GM21360 (cell line): ENCODE measurements around the gene MKLN1.
"Not testable (repeated sequence)": the region's sequence is repeated elsewhere in the genome, so short reads cannot be mapped to it uniquely, and the experiment has no call there.

ENCODE experiments used
- ATAC-seq: cut with Tn5 transposase; IDR thresholded peaks from one replicate; pipeline ENCODE4 v1.9.1; 2021; ENCODE audit warnings: mild to moderate bottlenecking, moderate library complexity; ENCODE audit not compliant: unreplicated experiment

Gene MKLN1

GRCh38 chr7:131497454-131497853 is 169.8 kb downstream of the MKLN1 start:
- ATAC-seq: no peak

- ATAC-seq: no peak
Observed at GRCh38 chr7:131498237-131498885, 170.7 kb downstream of the MKLN1 start.

GRCh38 chr7:131499801-131500200 is 172.1 kb downstream of the MKLN1 start:
- ATAC-seq: no peak

GRCh38 chr7:131500357-131500756 is 172.7 kb downstream of the MKLN1 start:
- ATAC-seq: no peak

- peak; percentile 52 for ATAC-seq
Observed at GRCh38 chr7:131501422-131501821, 173.7 kb downstream of the MKLN1 start.

GRCh38 chr7:131501930-131502685 is 174.4 kb downstream of the MKLN1 start:
- no peak for ATAC-seq

- ATAC-seq: no peak
Observed at GRCh38 chr7:131502810-131503508, 175.3 kb downstream of the MKLN1 start.

- ATAC-seq: no peak
Observed at GRCh38 chr7:131503639-131504038, 176.0 kb downstream of the MKLN1 start.

GRCh38 chr7:131504157-131504899 is 176.7 kb downstream of the MKLN1 start:
- ATAC-seq: no peak

- ATAC-seq: not testable (repeated sequence)
Observed at GRCh38 chr7:131505037-131505620, 177.5 kb downstream of the MKLN1 start.

GRCh38 chr7:131505636-131506557 is 178.2 kb downstream of the MKLN1 start:
- ATAC-seq: no peak

GRCh38 chr7:131506597-131506996 is 178.9 kb downstream of the MKLN1 start:
- ATAC-seq: no peak

GRCh38 chr7:131507592-131508331 is 180.1 kb downstream of the MKLN1 start:
- ATAC-seq: peak; percentile 46

GRCh38 chr7:131508754-131509486 is 181.2 kb downstream of the MKLN1 start:
- ATAC-seq: no peak

- ATAC-seq: no peak
Observed at GRCh38 chr7:131509781-131510180, 182.1 kb downstream of the MKLN1 start.

- ATAC-seq: no peak
Observed at GRCh38 chr7:131511071-131511470, 183.4 kb downstream of the MKLN1 start.

GRCh38 chr7:131511774-131512535 is 184.3 kb downstream of the MKLN1 start:
- no peak for ATAC-seq
